Measurements from ENCODE around the gene ENOX2. TPM values are rescaled to one million over a fixed set of nuclear protein-coding genes. Genes with fewer than 3 reads are reported as not detected.
A peak's percentile ranks its signal among the peaks of the same experiment; 100 is the strongest.

Gene ENOX2
- total RNA-seq, 4 donors from 2014 or later = 8.0 to 28.0 (median 15.2) TPM

GRCh38 chrX:130705591-130705990, 197.4 kb downstream of the ENOX2 start:
- DNase-seq (ENCODE audit: low spot score in 2 of 2) = no peak
- TF ChIP-seq POLR2A (IDR thresholded peaks at IDR 0.05) = no peak
- Histone ChIP-seq H3K4me3 (no peak overlapping the region), H3K9me3 (no peaks in the 10 kb centered on the region), H3K4me1 (no peaks in the 10 kb centered on the region), H3K27me3 (no peaks in the 10 kb centered on the region), H3K27ac (no peak overlapping the region), H3K36me3 (no peaks in the 10 kb centered on the region)
- 74 to 88% methylated on average over 3 of the region's 3 CpGs for WGBS, 2 donors

- Histone ChIP-seq H3K4me1 (no peaks in the 10 kb centered on the region), H3K27me3 (no peaks in the 10 kb centered on the region), H3K9me3 (no peaks in the 10 kb centered on the region), H3K4me3 (no peak overlapping the region), H3K36me3 (no peaks in the 10 kb centered on the region), H3K27ac (peak overlapping the region in 1 of 4 donors; percentile 4)
- DNase-seq (ENCODE audit: low spot score in 2 of 2) = no peak
- TF ChIP-seq EP300 (IDR thresholded peaks at IDR 0.05) (no peak), POLR2A (IDR thresholded peaks at IDR 0.05) (no peak), CTCF (IDR thresholded peaks at IDR 0.05) (no peak)
- WGBS, 2 donors = 60 to 64% methylated on average over 4 of the region's 4 CpGs
Observed at GRCh38 chrX:130704053-130705038, 198.7 kb downstream of the ENOX2 start.

GRCh38 chrX:130702867-130703707, 199.9 kb downstream of the ENOX2 start:
- no peaks in the 10 kb centered on the region for H3K4me1 ChIP-seq
- no peaks in the 10 kb centered on the region for H3K9me3 ChIP-seq
- TF ChIP-seq EP300 (IDR thresholded peaks at IDR 0.05) = no peak
- no peak for TF ChIP-seq CTCF (IDR thresholded peaks at IDR 0.05)
- no peak for TF ChIP-seq POLR2A (IDR thresholded peaks at IDR 0.05)
- 64 to 72% methylated on average over 6 of the region's 6 CpGs for WGBS, 2 donors
- H3K27ac ChIP-seq = no peak overlapping the region
- H3K27me3 ChIP-seq = no peaks in the 10 kb centered on the region
- H3K36me3 ChIP-seq = no peaks in the 10 kb centered on the region
- no peak for DNase-seq (ENCODE audit: low spot score in 2 of 2)
- no peak overlapping the region for H3K4me3 ChIP-seq

- no peaks in the 10 kb centered on the region for H3K27me3 ChIP-seq
- TF ChIP-seq POLR2A (IDR thresholded peaks at IDR 0.05) (no peak), EP300 (IDR thresholded peaks at IDR 0.05) (no peak), CTCF (IDR thresholded peaks at IDR 0.05) (no peak)
- DNase-seq (ENCODE audit: low spot score in 2 of 2) = no peak
Observed at GRCh38 chrX:130700629-130701028, 202.4 kb downstream of the ENOX2 start.

GRCh38 chrX:130699618-130700017, 203.4 kb downstream of the ENOX2 start:
- Histone ChIP-seq H3K27ac (no peak overlapping the region), H3K36me3 (no peaks in the 10 kb centered on the region), H3K4me1 (no peaks in the 10 kb centered on the region), H3K27me3 (no peaks in the 10 kb centered on the region), H3K9me3 (no peaks in the 10 kb centered on the region), H3K4me3 (no peak overlapping the region)
- TF ChIP-seq CTCF (IDR thresholded peaks at IDR 0.05) (no peak), EP300 (IDR thresholded peaks at IDR 0.05) (no peak), POLR2A (IDR thresholded peaks at IDR 0.05) (no peak)
- DNase-seq (ENCODE audit: low spot score in 2 of 2) = no peak
- WGBS, 2 donors = 71 to 96% methylated on average over 3 of the region's 3 CpGs

More at GRCh38 chrX:130700629-130701028, 202.4 kb downstream of the ENOX2 start:
- Histone ChIP-seq H3K27ac (no peak overlapping the region), H3K36me3 (no peaks in the 10 kb centered on the region), H3K4me3 (no peak overlapping the region), H3K9me3 (no peaks in the 10 kb centered on the region), H3K4me1 (no peaks in the 10 kb centered on the region)

Data from tibial nerve (tissue), 4 donors.